ENCODE data around the gene PPIG.
"Not testable (repeated sequence)": the region's sequence is repeated elsewhere in the genome, so short reads cannot be mapped to it uniquely, and the experiment has no call there.

PPIG gene

DNA sequence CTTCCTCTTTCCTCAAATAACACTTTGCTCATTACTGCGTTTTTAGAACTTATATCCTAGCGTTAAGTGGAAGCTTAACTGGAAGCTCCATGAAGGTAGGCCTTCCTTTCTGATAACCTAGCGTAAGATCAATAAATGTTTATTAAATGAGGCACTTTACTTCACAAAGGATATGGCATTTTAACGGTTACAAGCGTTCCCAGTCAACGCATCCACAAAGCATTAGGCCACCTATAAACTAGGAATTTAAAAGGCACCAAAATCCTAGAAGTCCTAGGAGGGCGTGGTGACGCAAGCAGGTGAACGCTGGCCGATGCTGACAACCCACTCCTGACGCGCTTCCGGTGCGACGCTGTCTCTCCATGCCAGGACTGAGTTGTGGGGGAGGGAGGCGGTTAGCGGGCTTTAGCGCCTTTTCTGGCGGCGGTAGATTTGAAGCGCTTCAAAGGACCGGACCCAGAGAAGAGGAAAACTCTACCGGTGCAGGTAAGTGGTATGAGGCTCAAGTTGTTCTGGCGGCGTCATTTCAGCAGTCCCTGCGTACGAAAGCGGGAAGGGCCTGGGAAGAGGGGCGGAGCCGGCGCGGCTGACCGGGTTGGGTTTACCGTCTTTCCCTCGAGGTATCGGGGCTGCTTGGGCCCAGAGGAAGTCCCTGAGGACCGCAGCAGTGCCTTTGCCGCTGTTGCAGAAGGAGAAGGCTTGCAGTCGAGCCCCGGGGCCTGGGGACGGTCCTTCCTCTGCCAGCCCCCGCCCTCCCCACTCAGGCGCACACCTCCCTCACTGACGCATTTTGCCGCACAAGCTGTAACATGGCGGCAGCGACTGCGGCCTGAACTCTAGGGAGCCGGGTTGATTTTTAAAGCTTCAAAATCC lies at the start of gene PPIG:
PPIG (plus strand) TSS at position 347 of the 873 bp plus-strand sequence. CDS start 19,691 bp downstream, outside the sequence.
- peak; percentile 91 for DNase-seq (ENCODE audit: low read depth)

DNA sequence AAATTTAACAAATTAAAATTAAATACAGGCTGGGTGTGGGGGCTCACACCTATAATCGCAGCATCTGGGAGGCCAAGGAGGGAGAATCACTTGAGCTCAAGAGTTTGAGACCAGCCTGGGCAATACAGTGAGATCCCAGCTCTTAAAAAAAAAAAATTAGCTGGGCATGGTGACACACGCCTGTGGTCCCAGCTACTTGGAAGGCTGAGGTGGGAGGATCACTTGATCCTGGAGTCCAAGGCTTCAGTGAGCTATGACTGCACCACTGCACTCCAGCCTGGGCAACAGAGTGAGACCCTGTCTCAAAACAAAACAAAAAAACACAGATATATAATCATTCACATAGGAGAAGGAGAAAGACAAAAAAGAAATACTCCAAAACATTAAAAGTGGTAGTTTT lies 44.7 kb upstream of the PPIG start:
- not testable (repeated sequence) for DNase-seq (ENCODE audit: low read depth)

DNA sequence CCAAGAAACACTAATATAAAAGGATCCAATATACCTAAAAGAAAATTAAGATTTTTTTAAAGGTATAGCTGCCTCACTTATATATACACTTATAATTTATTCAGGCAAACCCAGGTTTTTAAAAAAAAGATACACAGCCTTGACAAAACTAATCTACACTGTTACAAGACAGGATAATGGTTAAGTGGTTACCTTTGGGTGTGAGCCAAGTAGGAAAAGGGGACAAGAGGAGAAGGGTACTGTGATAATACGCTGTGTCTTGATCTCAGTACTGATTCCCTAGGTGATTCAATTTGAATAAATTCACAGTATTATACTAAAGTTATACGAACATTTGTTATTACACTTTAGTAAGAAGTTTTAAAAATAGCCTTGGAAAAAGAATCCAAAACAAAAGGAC lies 44.0 kb upstream of the PPIG start:
- no peak for DNase-seq (ENCODE audit: low read depth)

DNA sequence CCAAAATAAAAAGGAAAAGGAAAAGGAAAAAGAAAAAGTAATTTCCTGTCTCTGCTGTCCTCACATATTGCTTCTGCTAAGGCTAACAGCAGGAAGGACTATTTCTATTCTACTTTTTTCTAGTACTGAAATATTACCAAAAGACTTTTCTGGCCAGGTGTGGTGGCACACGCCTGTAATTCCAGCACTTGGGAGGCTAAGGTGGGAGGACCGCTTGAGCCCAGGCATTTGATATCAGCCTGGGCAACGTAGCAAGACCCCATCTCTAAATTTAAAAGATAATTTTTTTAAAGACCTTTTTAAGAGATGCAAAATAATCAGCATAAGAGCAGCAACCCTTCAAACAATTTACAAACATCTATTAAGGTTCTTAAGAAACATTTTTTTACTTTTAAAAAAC lies 41.7 kb upstream of the PPIG start:
- DNase-seq (ENCODE audit: low read depth) = no peak

DNA sequence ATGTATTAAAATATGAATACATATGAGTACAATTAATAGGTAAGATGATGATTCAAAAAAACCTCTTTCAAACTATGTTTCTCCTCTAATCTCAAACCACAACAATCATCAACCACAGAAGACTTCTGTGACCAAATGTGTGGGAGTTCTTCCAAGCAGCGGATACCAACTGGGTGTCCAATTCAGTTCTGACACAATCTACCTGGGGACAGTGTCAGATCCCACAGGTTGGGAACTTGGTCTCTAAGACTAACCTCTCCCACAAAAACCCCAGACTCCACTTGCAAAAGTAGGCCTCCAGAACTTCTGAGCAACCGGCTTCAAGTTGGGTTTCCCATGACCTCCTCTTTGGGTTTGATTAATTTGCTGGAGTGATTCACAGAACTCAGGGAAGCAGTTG lies 37.4 kb upstream of the PPIG start:
- no peak for DNase-seq (ENCODE audit: low read depth)

DNA sequence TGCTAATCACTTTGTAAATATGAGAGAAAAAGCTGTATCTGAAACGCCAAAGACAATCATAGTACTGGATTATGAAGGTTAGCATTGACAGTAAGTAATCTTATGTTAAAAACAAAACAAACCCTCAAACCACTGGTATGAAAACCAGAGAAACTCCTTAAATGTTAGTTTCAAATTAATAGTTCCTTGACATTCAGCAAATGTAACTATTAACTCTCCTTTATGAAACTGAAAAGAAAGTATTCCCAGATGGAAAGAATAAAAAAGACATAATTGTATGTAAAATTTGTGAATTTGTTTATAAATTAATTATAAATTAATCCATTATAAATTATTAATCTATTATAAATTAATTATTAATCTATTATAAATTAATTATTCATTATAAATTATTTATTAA lies 22.8 kb upstream of the PPIG start:
- no peak for DNase-seq (ENCODE audit: low read depth)

DNA sequence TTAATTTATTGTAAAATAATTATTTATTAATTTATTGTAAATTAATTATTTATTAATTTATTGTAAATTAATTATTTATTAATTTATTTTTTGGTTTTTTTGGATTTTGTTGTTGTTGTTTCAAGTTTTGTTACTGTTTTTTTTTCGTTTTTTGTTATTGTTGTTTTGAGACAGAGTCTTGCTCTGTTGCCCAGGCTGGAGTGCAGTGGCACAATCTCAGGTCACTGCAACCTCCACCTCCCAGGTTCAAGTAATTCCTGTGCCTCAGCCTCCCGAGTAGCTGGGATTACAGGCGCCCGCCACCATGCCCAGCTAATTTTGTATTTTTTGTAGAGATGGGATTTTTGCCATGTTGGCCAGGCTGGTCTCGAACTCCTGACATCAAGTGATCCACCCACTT lies 22.1 kb upstream of the PPIG start:
- DNase-seq (ENCODE audit: low read depth) = not testable (repeated sequence)

DNA sequence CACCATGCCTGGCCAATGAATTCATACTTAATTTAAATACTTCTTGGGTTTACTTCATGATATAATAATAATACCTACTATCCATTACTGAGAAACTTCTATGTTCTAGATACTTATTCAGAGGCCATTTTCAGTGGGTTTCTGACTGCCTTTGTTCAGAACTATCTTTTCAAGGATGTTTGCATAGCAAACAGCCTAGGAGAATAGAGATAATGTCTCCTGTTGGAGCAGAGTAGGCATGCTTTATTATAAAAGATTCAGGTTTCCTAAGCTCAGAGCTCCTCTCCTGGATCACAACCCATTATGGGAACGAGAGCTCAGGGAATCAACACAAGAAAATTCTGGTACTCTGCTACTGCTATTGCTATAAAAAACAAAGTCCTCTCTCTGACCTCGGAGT lies 21.6 kb upstream of the PPIG start:
- DNase-seq (ENCODE audit: low read depth) = no peak

DNA sequence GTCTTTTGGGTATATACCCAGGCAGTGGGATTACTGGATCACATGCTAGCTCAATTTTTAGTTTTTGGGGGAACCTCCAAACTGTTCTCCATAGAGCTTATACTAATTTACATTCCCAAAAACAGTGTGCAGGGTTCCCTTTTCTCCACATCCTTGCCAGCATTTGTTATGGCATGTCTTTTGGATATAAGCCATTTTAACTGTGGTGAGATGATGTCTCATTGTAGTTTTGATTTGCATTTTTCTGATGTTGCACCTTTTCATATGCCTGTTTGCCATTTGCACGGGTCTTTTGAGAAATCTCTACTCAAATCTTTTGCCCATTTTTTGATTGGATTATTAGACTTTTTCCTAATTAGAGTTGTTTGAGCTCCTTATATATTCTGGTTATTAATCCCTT lies 18.5 kb upstream of the PPIG start:
- DNase-seq (ENCODE audit: low read depth) = no peak

DNA sequence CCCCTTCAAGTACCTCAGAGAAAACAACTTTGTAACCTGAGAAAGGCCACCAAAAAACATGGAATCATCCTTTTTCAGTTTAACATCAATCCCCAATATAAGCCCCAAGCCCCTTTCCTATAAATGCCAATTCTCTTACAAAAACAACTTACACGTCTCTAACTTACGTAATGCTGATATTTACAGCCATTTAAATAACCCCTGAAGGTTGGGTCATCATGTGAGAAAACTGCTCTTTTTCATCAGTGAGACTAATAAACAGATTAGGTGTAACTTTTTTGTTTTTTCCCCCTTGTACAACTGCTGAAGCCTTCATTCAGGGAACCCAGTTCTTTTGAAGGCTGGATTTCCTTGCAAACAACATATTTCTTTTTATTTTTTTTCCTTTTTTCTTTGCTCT lies 14.2 kb upstream of the PPIG start:
- no peak for DNase-seq (ENCODE audit: low read depth)

DNA sequence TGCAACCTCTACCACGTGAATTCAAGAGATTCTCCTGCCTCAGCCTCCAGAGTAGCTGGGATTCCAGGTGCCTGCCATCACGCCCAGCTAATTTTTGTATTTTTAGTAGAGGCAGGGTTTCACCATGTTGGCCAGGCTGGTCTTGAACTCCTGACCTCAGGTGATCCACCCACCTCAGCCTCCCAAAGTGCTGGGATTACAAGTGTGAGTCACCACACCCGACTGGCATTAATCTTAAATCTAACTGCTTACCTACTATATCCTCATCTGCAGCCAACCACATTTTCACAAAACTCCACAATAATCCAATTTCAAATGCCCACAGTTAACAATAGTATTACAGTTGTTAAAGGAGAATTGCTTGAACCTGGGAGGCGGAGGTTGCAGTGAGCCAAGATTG lies 13.4 kb upstream of the PPIG start:
- DNase-seq (ENCODE audit: low read depth) = not testable (repeated sequence)

DNA sequence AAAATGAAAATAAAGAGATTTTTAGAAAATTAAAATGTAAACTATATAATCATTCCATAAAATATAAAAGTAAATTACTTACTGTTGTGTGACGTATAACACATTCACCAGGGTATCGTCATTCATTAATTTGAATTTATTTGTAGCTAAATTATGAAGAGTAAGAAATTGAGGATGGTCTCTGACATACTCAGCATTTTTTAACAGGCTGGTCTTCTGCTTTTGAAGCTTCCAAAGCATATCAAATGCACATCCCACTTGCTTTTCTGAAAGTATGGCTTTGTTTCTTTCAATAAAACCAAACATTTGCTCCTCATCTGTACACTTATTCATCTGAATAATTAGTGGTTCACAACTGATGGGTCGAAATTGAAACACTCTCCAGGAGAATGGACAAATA lies 12.6 kb upstream of the PPIG start:
- DNase-seq (ENCODE audit: low read depth) = no peak

DNA sequence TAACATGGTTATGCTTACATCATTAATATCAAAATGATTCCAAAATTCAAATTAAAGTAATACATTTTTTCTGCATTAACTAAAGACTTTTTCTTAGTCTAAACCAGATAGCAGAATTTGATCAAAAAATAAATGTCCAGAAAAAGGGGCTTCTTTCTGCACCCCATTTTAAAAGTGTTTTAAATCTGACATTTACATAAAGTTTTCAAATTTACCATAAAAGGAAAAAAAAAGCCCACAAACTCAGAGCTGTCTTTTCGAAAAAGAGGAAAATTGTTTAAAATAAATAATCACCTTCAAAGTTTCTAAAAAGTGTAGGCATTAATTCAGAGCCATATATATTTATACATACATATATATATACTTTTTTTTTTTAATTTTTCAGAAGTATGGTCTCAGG lies 12.0 kb upstream of the PPIG start:
- DNase-seq (ENCODE audit: low read depth) = no peak

DNA sequence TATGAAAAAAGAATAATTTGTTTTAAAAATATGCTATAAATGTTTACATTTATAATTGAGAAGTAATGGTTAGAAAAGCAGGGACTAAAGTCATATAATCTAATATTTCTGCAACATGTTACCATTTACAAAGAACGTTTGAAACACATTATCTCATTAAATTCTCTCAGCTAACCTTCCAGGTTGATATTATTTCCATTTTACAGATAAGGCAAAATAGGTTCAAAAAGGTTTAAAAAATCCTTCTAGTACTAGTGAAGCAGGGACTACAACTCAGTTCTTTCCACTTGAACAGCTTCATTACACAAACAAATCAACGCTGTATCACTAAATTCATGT lies 11.4 kb upstream of the PPIG start:
- DNase-seq (ENCODE audit: low read depth) = no peak

DNA sequence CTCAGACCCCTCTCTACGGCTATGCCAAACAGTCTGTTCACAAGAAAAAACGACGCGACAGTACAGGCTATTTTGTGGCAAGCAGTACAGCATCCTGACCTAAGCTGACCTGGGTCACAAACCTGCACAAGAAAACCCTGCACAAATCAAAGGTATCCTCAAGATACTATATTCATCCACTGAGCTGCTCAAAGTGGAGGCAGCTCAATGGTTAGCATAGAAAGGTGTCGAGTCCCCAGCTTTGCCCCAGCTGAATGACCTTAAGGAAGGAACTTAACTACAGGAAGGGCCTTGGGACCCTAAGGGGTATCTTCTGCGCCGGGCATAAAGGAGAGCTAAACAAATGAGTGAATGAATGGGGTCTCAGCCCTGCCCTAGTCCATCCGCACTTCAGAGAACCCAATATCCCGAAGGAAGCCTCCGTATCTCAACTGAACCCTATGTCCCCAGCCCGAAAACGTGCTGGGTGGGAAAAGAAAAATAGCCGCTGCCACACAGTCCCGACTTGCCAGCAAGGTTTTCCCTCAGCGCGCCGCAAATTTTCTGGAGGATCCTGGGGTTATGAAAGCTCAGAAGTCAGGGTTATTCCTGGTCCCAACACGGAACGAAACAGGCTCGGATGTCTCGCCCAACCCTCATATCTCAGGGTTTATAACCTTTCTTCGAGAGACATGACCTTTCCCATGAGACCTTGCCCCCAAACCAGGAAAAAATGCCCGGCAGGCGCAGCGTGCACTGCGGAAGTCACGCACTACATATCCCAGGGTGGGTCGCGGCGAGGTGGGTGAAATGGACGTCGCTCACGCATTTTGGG lies 10.8 kb upstream of the PPIG start, which contains the start of gene FASTKD1:
FASTKD1 (minus strand) TSS at position 706 of the 814 bp plus-strand sequence. CDS start 1,836 bp downstream, outside the sequence.
- peak; percentile 88 for DNase-seq (ENCODE audit: low read depth)

DNA sequence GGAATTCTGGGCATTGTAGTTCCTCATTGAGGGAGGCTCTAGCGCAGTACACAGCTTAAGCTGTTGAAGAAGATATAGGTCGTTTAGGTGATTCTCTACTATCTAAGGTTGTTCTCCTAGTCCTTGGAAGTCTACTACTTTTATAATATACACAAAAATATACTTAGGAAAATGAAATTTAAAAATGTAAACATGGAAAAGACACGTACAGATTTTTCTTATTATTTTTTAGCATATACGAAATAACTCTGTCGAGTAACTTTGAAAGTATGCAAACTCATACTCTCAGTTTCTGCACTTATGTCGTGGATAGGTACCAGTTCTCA lies 10.2 kb upstream of the PPIG start:
- DNase-seq (ENCODE audit: low read depth) = no peak

DNA sequence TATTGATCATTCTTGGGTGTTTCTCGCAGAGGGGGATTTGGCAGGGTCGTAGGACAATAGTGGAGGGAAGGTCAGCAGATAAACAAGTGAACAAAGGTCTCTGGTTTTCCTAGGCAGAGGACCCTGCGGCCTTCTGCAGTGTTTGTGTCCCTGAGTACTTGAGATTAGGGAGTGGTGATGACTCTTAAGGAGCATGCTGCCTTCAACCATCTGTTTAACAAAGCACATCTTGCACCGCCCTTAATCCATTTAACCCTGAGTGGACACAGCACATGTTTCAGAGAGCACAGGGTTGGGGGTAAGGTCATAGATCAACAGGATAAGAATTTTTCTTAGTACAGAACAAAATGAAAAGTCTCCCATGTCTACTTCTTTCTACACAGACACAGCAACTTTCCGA lies 9.6 kb upstream of the PPIG start:
- not testable (repeated sequence) for DNase-seq (ENCODE audit: low read depth)

DNA sequence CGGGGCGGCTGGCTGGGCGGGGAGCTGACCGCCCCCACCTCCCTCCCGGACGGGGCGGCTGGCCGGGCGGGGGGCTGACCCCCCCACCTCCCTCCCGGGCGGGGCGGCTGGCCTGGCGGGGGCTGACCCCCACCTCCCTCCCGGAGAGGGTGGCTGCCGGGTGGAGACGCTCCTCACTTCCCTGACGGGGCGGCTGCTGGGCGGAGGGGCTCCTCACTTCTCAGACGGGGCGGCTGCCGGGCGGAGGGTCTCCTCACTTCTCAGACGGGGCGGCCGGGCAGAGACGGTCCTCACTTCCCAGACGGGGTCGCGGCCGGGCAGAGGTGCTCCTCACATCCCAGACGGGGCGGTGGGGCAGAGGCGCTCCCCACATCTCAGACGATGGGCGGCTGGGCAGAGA lies 8.9 kb upstream of the PPIG start:
- DNase-seq (ENCODE audit: low read depth) = not testable (repeated sequence)

DNA sequence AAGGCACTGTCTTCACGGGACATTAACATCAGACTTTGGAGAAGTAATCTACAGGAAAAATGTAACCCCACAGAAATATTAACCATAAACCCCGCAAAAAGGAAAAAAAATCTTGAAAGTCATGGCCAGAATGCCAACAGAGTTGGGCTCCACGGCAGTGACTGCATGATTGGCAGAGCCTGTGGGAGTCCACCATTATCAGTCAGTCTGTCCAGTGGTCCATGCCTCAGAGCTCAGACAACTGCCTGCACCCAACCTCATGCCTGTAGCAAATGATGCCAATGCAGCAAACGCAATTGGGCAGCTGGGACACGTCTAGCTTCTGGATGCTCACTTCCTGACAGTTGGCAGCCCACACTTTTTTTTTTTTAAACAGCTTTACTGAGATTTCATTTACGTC lies 5.1 kb upstream of the PPIG start:
- DNase-seq (ENCODE audit: low read depth) = no peak

DNA sequence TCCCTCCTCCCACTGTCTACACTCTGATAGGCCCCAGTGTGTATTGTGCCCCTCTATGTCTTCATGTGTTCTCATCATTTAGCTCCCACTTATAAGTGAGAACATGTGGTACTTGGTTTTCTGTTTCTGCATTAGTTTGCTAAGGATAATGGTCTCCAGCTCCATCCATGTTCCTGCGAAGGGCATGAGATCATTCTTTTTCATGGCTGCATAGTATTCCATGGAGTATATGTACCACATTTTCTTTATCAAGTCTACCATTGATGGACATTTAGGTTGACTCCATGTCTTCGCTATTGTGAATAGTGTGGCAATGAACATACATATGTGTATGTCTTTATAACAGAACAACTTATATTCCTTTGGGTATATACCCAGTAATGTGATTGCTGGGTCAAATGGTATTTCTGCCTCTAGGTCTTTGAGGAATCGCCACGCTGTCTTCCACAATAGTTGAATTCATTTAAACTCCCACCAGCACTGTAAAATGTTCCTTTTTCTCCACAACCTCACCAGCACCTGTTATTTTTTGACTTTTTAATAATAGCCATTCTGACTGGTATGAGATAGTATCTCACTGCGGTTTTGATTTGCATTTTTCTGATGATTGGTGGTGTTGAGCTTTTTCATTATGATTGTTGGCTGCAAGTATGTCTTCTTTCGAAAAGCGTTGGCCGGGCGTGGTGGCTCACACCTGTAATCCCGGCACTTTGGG lies 1.4 kb upstream of the PPIG start:
- not testable (repeated sequence) for DNase-seq (ENCODE audit: low read depth)

DNA sequence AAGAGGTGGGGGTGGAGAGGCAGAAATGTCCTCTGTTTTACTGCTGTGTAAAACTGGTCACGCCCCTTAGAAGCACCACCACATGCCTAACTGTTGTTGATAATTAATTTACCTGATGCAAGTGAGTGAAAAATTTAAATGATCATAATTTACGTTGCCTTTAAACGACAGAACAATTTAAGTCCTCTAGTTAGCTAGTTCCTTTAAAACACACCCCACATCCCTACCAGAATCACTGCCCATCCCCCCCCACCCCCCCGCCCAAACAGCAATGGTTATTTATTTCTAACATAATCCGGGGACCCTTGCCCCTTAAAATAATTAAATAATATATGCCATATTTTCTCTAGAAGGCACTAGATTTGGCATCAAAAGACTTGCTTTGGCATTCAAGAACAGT lies 633 bp upstream of the PPIG start:
- DNase-seq (ENCODE audit: low read depth) = no peak

DNA sequence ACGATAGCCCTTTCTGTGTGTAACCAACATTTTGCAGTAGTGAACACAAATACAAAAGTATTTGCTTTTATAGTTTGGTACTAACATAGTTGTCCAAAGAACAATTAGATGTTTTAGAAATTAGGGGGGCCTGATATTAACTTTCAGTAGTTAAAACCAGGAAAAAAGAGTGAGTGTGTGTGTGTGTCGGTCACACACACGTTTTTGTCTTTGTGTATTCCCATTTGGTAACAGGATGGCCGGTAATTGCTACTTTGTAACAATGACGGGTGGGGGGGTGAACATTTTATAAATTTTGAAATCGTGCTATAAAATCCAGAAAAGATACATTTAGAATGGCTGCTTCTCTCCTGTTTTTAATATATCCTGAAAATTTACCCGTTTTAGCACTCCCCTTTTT lies 1.5 kb downstream of the PPIG start:
- DNase-seq (ENCODE audit: low read depth) = no peak

DNA sequence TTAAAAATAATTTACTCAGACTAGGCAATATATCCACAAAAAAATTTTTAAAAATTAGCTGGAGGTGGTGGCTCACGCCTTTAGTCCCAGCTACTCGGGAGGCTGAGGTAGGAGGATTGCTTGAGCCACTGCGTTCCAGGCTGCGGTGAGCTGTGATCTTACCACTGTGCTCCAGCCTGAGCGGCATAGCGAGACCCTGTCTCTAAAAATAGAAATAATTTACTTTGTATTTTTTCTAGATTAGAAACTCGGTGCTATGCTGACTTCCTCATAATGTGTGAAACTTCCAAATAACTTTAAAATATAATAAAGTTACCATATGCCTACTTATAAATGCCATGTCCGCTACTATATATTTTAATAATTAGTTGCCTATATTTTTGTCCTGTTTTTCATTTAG lies 6.7 kb downstream of the PPIG start:
- no peak for DNase-seq (ENCODE audit: low read depth)
